ENCODE results near the gene APOBEC3B.
"Not testable (repeated sequence)": the region's sequence is repeated elsewhere in the genome, so short reads cannot be mapped to it uniquely, and the experiment has no call there.

Gene APOBEC3B

DNA sequence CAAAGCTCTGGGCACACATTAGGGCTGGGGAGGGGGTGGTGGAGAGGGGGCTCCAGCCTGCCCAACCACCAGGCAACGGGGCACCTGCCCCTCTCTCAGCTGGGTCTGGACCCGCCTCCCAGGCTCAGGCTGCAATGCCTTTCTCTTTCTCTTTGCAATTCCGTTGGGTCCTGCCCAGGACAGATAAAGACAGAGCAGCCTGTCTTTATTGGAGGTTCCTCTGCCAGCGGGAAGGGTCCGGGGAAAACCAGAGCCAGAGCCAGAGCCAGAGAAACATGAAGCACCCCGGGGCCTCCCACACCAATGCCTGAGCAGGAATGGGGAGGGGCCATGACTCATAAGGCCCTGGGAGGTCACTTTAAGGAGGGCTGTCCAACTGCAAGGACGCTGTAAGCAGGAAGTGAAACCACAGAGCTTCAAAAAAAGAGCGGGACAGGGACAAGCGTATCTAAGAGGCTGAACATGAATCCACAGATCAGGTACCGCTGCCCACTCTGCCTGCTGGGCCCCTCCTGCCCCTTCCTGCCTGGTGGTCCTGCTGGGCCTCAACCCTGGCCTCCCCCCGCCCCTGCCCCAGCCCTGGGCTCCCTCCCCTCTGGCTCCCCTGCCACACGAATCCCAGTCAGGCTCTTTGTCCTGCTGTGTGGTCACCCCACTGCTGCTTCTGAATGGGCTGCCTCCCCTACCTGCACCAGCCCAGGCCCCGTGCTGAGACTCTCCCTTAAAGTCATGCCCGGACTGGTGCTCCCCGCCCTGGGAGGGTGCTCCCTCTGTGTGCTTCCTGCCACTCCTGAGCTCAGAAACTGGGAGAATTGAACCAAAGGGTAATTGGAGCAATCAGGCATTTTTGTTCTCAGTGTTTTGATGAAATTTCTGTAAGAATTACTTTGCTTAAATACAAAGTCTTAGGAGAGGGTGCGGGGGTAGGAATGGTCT, at the start of gene APOBEC3B:
TSS of gene APOBEC3B (plus strand) at position 356 of the 936 bp plus-strand sequence. CDS start at position 463, 107 bp downstream.
- intact Hi-C loops (cut with DNase I) = no loop called here
- DNase-seq = peak in 40 of 42 donors; percentile 13 to 85 (median 54)

DNA sequence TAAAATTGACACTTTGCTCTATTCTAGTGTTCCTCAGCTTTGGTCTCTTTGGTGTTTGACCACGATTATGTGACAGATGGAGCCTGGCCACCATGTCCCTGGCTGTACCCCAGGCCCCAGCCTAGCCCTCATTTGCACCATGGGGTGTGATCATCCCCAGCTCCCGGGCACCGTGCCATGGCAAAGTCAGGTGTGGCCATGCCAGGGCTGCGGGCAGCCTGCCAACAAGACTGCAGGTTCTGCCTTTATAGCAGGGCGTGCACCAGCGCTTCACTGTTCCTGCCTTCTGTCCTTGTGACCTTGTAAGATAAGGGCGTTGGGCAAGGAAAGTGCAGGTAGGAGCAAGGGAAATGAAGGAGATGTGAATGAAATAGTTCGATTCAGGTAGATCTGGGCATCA, 47.1 kb upstream of the APOBEC3B start:
- intact Hi-C loops (cut with DNase I) = no loop called here
- peak in 1 of 42 donors; percentile 43 for DNase-seq

DNA sequence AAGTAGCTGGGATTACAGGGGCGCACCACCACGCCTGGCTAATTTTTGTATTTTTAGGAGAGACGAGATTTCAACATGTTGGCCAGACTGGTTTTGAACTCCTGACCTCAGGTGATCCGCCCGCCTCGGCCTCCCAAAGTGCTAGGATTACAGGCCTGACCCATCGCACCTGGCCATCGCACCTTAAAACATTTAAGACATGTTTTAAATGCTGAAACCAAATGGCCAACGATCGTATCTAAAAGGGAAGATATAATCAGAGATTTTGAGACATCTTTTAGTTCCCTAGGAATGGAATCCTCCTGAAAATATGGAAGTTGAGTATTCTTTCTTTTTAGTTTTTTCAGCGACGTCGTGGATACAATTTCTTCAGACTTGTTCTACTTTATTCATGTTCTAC, 46.5 kb upstream of the APOBEC3B start:
- no peak for DNase-seq
- intact Hi-C loops (cut with DNase I) = no loop called here

DNA sequence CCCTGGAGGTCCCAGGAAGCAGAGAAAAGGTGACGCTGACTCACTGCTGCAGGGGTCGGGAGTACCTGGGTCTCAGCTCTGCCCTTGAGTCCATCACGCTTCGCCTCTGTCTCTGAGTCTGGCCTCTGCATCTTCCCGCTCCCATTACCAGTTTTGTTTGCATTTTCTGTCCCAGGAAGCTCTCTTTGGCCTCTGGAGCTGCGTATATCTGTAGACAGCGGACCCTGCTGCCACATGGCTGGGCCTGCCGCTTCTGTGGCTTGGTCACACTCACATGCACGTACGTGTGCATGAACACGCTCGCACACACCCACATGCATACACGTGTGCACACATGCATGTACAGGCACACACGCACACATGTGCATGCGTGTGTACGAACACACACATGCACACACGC, 45.6 kb upstream of the APOBEC3B start:
- no peak for DNase-seq
- intact Hi-C loops (cut with DNase I) = no loop called here

DNA sequence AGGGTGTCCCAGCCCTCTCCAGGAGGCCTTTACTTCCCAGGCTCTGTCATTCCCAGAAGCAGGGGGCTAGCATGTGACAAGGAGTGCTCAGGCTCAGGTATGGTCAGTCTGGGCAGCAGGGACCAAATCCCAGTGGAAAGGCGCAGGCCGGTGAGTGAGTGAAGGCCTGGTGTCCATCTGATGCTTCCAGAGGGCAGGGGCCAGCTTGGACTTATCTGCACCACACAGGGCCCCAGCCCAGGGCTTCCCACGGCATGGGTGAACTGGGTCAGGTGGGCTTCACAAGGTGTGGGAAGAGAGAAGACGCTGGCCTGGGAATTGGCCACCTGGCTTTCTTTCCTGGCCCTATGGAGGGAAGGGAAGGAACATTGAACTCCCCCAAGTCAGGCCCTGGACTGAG, 45.1 kb upstream of the APOBEC3B start:
- intact Hi-C loops (cut with DNase I) = no loop called here
- no peak for DNase-seq

DNA sequence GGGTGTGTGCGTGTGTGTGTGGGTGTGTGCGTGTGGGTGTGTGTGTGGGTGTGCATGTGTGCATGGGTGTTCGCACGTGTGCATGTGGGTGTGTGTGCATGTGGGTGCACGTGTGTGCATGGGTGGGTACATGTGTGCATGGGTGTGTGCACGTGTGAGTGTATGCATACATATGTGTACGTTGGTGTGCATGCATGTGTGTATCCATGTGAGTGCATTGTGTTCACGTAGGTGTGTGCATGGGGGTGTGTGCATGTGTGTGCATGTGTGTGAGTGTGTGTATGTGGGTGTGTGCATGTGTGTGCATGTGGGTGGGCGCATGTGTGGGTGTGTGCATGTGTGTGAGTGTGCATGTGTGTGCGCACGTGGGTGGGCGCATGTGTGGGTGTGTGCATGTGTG, 44.6 kb upstream of the APOBEC3B start:
- intact Hi-C loops (cut with DNase I) = no loop called here
- DNase-seq = no peak

DNA sequence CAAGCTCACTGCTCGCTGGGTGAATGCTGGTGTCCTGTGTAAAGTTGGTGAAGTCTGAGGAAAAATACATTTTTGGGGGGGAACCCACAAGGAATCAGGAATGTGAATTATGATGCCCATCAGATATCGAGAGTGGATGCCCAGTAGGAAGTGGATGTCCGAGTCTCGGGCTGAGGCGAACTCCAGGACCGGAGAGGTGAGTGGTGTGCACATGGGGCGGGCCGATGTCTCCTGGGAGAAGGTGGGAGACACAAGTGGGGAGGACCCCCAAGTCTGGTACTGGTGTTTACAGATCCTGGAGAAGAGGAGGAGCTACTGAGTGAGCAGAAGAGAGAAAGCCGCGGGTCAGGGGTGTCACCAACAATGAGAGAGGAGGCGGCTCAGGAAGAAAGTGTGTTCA, 43.9 kb upstream of the APOBEC3B start:
- no peak for DNase-seq
- intact Hi-C loops (cut with DNase I) = no loop called here

DNA sequence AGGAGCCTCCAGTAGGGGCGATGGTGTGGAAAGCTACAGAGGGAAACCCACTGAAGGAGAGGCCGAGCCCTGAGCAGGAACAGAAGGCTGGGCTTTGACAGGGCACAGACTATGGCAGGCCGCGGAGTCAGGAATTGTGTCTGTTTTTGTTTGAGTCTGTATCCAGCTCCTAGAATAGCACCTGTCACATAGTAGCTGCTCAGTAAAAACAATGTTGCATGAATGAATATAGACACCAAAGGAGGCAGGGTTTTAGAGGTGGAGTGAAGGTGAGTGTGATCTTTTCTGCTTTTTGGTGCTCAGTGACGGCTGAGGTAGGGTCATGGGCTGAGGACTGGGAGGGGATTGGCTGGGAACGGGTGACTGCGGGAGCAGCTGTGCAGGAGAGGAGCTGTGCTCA, 43.2 kb upstream of the APOBEC3B start:
- intact Hi-C loops (cut with DNase I) = no loop called here
- DNase-seq = no peak

DNA sequence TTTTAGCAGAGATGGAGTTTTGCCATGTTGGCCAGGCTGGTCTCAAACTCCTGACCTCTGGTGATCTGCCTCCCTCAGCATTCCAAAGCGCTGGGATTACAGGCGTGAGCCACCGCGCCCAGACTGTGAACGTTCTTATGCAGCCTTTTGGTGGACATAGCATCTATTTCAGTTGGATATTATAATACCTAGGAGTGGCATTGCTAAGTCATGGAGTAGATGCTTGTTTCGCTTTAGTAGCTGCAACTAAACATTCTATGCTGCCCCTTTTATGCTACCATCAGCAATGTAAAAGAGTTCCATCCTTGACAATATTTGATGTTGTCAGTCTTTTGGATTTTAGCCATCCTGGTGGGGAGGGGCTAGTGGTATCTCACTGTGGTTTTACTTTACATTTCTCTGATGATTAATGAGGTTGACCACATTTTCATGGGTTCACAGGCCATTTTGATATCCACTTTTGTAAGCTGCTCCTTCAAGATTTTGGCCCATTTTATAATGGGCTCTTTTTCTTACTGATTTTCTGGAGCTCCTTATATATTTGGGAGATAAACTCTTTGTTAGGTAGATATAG, 41.2 kb upstream of the APOBEC3B start:
- DNase-seq = peak in 1 of 42 donors; percentile 13
- intact Hi-C loops (cut with DNase I) = no loop called here

DNA sequence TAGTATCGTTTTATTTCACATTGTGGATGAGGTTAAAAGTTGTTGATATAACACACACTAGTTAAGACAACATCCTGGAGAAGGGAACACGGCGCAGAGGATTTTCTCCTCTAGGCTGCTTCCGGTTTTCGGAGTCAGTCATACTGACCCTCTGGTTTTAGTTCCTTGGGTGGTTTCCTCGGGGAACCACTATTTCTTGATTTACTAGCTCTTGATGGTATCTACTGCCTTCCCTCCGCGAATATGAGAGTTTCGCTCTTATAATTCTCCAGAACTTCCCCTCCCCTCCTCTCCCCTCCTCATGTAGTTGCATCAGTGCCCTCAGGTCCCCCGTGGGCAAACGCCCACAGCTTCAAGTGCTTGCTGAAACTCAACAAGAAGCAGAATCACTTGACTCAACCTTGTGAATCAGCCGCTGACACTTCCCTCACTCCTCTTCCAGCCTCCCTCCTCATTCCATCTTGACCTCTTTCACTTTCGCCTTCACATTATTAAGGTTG, 40.6 kb upstream of the APOBEC3B start:
- peak in 10 of 42 donors; percentile 9 to 43 (median 14) for DNase-seq
- intact Hi-C loops (cut with DNase I) = no loop called here

DNA sequence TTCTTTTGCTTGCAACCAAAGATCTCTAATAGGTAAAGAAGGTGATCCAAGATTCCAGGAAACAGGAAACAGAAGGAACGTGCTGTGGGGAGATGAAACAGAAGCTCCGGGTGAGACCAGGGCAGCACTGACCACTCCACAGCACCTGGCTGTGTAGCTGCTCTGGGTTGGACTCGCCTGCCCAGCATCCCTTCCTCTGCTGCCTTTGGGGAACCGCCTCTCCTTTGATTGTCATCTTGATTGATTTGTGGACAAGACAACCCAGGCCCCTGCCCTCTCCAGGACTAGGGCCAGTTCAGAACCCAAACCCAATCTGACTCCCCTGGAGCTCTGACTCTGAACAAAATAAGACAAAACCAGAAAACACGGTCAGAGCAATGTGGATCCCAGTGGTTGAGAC, 39.4 kb upstream of the APOBEC3B start:
- DNase-seq = peak in 1 of 42 donors; percentile 0
- intact Hi-C loops (cut with DNase I) = no loop called here

DNA sequence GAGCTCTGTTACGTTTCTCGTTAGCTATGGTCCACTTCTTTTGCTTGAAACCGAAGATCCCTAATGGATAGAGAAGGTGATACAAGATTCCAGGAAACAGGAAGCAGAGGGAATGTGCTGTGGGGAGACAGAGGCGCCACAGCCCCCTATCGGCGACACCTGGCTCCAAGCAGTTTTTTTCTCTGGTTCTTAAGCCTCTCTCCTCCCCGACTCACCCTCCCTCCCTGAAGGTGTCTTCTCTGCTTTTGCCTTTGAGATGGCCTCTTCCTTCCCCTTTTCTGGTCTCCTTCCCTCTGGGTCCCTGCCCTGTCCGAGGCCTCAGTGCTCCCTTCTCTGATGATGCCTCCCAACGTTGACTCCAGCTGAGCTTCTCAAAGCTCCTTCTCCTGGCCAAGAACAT, 38.9 kb upstream of the APOBEC3B start:
- DNase-seq = no peak
- intact Hi-C loops (cut with DNase I) = no loop called here

DNA sequence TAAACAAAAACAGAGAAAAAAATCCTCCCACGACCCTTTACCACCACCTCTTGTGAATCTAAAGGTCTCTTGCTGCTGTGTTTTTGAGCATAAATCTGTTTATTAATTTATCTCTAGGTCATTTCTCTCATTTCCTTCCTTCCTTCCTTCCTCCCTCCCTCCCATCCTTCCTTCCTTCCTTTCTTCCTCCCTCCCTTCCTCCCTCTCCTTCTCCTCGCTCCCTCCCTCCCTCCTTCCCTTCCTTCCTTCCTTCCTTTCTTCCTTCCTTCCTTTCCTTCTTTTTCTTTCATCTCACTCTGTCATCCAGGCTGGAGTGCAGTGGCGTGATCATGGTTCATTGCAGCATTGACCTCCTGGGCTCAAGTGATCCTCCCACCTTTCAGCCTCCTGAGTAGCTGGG, 38.3 kb upstream of the APOBEC3B start:
- intact Hi-C loops (cut with DNase I) = no loop called here
- no peak for DNase-seq

DNA sequence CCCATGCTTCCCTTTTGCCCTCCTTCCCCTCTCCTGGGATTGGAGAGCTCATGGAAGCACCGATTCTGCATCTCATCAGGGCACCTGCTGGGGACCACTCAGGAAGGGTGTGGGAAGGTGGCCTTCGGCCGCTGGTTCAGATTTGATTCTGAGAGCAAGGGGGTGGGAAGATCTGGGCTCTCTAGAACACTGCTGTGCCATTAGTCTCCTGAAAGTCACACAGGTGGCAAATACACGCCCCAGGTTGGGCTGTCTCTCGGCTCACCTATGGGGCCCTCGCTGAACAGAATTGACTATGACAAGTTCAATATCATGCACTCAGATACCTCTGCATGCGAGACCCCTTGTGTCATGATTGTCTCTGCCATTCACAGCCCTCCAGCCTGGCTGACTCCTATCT, 37.5 kb upstream of the APOBEC3B start:
- intact Hi-C loops (cut with DNase I) = no loop called here
- no peak for DNase-seq

DNA sequence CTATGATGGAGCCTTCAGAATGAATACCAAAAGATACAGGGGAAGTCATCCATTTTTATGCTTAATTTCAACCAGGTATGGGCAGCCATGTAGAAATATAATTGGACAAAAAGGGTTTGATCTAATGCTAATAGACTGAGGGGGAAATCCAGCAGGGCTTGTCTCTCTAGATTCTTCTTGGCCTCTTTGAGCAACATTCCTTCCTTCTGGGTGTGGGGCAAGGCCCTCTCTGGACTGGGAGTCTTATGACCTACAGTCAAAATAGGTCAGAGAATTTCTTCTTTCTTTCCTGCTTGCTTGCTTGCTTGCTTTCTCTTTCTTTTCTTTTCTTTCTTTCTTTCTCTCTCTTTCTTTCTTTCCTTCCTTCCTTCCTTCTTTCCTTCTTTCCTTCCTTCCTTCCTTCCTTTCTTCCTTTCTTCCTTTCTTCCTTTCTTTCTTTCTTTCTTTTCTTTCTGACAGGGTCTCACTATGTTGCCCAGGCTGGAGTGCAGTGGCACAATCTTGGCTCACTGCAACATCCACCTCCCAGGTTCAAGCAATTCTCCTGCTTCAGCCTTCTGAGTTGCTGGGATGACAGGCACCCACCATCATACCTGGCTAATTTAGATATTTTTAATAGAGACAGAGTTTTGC, 36.3 kb upstream of the APOBEC3B start:
- DNase-seq; intact Hi-C loops (cut with DNase I): not testable (repeated sequence)

DNA sequence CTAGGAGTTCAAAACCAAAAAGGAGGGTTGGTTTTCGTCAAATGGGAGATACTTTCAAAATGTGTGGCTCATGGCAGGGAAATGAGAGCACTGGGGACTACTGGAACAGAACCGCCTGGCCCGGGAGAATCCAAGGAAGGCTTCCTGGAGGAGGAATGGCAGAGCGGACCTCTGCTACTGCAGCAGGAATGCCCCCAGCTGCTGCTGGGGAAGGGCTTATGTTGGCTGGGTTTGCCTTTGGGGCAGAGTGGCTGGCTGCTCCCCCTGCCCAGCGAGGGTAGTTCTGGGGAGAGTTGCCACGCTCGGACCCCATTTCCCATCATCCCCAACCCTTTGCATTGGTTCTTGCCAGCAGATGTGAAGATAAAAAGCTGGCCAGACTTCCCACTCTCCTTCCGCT, 35.4 kb upstream of the APOBEC3B start:
- DNase-seq = peak in 1 of 42 donors; percentile 4
- intact Hi-C loops (cut with DNase I) = no loop called here

DNA sequence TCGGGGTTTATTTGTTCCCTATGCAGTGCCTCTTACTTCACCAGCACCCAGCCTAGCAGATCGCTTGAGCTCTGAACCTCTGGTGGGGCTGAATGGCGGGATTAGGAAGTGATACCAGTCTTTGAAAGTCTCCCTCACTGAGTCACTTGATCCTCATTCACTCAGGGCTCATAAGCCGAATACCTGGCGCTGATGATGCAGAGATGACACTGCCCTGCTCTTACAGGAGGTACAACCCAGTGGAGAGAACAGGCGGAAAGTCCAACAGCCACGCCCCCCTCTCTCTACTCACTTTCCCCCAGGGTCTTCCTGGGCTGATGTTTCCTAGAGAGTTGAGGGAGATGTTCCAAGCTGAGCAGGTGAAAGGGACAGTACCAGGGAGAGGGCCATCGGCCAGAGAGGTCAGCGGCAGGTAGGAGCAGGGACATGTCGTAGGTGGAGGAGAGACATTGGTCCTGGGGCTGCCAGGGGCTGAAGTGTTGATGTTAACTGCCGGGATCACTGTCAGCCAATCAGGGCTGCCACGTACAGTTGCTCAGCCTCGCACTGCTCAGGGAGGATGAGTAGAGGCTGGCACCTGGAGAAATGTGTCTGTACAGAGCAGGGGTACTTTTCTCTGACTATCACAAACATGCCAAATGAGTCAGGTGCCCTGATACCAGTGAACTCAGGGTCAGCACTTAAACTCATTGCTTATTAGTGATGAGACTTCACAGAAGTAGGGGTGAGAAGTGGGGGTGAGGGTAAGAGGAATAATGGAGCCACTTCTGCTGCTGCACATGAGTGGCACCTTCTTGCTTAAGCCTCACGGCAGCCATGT, 34.6 kb upstream of the APOBEC3B start:
- intact Hi-C loops (cut with DNase I) = no loop called here

DNA sequence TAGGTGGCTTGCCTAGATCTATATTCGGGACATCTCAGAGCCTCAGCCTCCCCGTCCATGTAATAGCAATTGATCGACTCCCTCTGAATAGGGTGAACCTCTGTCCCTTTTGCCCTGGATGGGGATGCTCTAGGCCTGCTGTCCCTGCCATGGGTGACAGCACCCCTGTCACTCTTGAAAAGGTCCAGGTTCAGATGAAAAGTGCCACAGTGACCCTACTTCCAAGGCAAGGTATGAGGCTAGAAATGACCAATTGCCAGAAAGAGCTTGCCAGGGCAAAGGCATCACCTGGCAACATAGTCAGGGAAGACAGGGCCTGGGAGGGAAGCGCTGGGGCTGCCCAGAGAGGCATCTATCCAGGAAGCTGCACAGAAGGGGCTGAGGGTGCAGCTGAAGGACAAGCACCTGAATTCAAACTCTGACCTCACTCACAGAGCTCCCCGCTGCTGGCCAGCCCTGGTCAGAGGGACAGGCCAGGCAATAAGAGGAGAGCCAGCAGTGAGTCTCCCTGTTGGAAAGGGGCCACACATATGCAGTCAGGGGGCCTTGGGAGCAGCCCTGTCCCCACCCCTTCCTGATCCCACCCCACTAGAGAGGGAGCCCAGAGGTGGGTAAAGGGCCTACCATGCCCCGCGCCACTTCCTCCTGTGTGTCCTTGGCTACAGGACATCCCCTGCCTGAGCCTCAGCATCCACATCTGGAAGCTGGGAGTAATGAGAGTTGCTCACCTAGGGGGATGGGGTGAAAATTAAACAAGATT, 33.8 kb upstream of the APOBEC3B start:
- intact Hi-C loops (cut with DNase I) = no loop called here
- no peak for DNase-seq

More for the DNA sequence above, 34.6 kb upstream of the APOBEC3B start:
- peak in 1 of 42 donors; percentile 11 for DNase-seq

Data from head of caudate nucleus (tissue), 42 donors.